Adrenal gland (tissue), 5 donors: ENCODE data around the gene C11orf58.

Source experiments
- CTCF ChIP-seq, 6 experiments: fragments of 450-650 bp in 4 of 6; fragments of 200-600 bp in 2 of 6; sonication (generic) in 1 of 6; IDR thresholded peaks; 1 replicate in 5 of 6; 2 replicates in 1 of 6; pipeline versions ENCODE4 v1.5.1 to v1.8.0; 2016 to 2021; ENCODE audit warnings: antibody characterized with exemption in 6 of 6, mild to moderate bottlenecking in 2 of 6, moderate library complexity in 1 of 6
- POLR2A ChIP-seq, 2 donors: fragments of 450-650 bp; IDR thresholded peaks; one replicate each; pipeline ENCODE4 v1.6.1; 2017; ENCODE audit warnings: antibody characterized with exemption in 2 of 2, mild to moderate bottlenecking in 2 of 2, moderate library complexity in 1 of 2
- donor health status: DM: no; HTN: no; CAD: no.

- TF ChIP-seq POLR2A (IDR thresholded peaks at IDR 0.05): no peak
- TF ChIP-seq CTCF (IDR thresholded peaks at IDR 0.05): no peak
Measured at GRCh38 chr11:16771350-16772140, 33.1 kb downstream of the C11orf58 start.
